SK-N-MC (cell line): ENCODE measurements around the gene KRT24.

ENCODE experiments used
- EZH2 ChIP-seq: fragments of 200-600 bp; sonication (generic); IDR thresholded peaks from one replicate; pipeline ENCODE4 v1.6.1; 2017; ENCODE audit warnings: antibody characterized with exemption
- FOXP2 ChIP-seq: optimal IDR thresholded peaks from 2 replicates; pipeline ENCODE3; 2011; ENCODE audit warnings: mild to moderate bottlenecking, moderate library complexity; ENCODE audit not compliant: insufficient read depth; ENCODE audit errors: extremely low read length, control extremely low read depth
- POLR2AphosphoS5 ChIP-seq: IDR thresholded peaks from 2 replicates; pipeline ENCODE4 v1.6.1; 2012; ENCODE audit warnings: mild to moderate bottlenecking, low read depth, low read length, borderline replicate concordance

DNA sequence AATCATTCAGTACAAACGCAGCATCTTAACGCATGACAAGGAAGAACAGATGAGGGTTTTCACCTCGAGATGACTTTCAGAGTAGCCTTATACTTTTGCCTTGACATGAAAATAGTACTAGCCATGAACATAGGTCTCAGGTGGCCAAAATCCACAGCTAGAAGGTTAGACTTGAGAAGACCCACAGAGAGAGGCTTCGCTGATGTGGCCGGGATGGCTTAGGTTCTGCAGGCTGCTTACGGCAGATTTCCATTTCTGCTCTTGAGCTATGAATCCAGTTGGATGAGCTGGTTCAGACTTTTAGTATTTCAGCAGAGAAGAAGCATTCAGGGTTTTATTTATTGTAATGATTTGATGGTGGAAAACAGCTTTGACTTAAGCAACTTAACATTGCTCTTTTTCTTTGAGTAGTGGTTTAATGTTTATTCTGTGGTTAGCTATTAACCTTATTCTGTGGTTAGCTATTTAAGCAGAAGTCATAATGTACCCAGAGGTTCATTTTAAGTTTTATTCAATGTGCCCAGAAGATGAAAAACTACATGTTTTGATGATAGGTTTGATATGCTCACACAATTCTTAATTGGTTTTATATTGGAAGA lies 7.6 kb downstream of the KRT24 start:
- TF ChIP-seq POLR2AphosphoS5 (no peak; the same call in 1 of the 2 replicates), EZH2 (no peak), FOXP2 (no peak)
